ENCODE measurements around the gene PHF3.

PHF3 gene, protein sequence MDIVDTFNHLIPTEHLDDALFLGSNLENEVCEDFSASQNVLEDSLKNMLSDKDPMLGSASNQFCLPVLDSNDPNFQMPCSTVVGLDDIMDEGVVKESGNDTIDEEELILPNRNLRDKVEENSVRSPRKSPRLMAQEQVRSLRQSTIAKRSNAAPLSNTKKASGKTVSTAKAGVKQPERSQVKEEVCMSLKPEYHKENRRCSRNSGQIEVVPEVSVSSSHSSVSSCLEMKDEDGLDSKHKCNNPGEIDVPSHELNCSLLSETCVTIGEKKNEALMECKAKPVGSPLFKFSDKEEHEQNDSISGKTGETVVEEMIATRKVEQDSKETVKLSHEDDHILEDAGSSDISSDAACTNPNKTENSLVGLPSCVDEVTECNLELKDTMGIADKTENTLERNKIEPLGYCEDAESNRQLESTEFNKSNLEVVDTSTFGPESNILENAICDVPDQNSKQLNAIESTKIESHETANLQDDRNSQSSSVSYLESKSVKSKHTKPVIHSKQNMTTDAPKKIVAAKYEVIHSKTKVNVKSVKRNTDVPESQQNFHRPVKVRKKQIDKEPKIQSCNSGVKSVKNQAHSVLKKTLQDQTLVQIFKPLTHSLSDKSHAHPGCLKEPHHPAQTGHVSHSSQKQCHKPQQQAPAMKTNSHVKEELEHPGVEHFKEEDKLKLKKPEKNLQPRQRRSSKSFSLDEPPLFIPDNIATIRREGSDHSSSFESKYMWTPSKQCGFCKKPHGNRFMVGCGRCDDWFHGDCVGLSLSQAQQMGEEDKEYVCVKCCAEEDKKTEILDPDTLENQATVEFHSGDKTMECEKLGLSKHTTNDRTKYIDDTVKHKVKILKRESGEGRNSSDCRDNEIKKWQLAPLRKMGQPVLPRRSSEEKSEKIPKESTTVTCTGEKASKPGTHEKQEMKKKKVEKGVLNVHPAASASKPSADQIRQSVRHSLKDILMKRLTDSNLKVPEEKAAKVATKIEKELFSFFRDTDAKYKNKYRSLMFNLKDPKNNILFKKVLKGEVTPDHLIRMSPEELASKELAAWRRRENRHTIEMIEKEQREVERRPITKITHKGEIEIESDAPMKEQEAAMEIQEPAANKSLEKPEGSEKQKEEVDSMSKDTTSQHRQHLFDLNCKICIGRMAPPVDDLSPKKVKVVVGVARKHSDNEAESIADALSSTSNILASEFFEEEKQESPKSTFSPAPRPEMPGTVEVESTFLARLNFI (N-terminal part only)
- total RNA-seq = 168 to 516 (median 337) reads per million in 9 experiments

DNA sequence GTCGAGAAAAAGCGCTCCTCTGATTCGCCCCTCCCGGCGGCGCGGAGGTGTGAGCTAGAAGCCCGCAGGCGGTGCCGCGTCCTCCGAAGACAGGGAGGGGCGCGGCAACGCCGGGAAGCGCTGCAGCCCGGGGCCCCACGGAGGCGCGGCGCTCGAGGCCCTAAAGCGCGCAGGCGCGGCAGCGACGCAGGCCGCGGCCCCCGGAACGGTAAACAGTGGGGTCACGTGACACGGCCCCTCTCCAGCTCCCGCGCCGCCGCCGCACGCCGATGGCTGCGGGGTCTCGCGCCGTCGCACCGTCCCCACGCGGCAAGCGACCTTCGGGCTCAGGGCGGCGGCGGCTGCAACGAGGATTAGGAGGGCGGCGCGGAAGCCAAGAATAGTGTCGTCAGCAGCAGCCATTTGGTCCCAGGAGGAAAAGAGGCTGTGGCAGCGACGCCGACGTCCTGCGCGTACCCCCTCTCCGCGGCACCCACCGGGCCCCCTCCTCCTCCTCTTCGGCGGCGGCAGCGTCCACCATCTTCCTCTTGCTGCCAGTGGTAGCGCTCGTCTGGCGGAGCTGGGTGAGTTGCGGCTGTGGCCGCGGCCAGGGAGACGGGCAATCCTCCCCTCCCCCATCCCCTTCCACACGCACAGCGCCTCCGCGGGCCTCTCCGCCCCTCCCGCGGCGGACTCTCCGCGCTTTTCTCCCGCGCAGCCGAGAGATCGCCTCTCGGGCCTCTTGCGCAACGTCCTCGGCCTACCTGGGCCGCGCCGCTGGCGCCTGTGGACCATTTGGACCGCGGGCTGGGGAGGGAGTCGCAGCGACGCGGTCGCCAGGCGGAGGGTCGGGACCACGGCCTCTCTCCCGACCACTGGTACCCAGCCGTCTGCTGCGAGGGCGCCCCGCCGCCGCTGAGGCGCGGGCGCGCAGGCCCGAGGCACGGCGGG lies at the start of gene PHF3:
Gene PHF3, plus strand, starts transcription at position 215 of the 930 bp plus-strand sequence. CDS start 10,750 bp downstream, outside the sequence.
- no peaks in the 10 kb centered on the region for H3K9me3 Mint-ChIP-seq
- H3K4me1 Mint-ChIP-seq (ENCODE audit: low read depth in 2 of 2) = peaks cover 26 to 43% of the 10 kb centered on the region in 2 donors
- H3K27ac Mint-ChIP-seq = peak within 1 kb of the TSS; percentile 99 to 100
- peaks cover 0 to 5% of the 10 kb centered on the region in 2 donors for H3K27me3 Mint-ChIP-seq
- ATAC-seq (replicated peaks) (peak; percentile 86), DNase-seq (peak; percentile 84 to 88 (median 86))
- H3K36me3 Mint-ChIP-seq (ENCODE audit: insufficient read depth) = peaks cover 20% of the 10 kb centered on the region
- peak within 1 kb of the TSS; percentile 98 to 99 for H3K4me3 Mint-ChIP-seq

DNA sequence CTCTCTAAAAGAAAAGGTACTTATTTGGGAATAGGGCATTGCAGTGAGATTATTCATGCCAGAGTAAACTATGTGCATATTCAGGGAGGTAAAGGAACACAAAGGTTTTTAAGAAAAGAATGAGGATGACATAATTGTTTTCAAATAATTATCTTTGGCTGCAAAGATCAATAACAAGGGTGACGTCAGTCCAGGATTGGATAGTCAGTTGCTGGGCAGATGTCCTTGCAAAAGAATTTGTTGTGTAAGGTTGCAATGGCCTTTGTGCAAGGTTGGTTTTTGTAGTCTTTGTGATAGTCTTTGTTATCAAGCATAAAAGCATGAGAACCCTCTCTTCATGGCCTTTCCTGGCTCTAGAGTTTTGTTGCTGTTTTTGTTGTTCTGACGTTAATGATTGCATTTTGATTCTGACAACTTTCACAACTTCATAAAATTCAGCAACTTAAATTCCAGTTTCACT lies 45.6 kb upstream of the PHF3 start:
- Mint-ChIP-seq H3K27ac (no peak overlapping the region), H3K9me3 (no peaks in the 10 kb centered on the region), H3K36me3 (ENCODE audit: insufficient read depth) (peaks cover 14% of the 10 kb centered on the region), H3K4me1 (ENCODE audit: low read depth in 2 of 2) (no peaks in the 10 kb centered on the region), H3K27me3 (peaks cover 10 to 12% of the 10 kb centered on the region in 2 donors), H3K4me3 (no peak overlapping the region)
- DNase-seq = no peak
- no peak for ATAC-seq (replicated peaks)

- H3K27ac Mint-ChIP-seq = no peak overlapping the region
Observed at GRCh38 chr6:63592886-63593285, 42.7 kb upstream of the PHF3 start.

GRCh38 chr6:63597141-63598048 lies 38.2 kb upstream of the PHF3 start:
- Mint-ChIP-seq H3K27me3 (peaks cover 5 to 10% of the 10 kb centered on the region in 2 donors), H3K4me1 (ENCODE audit: low read depth in 2 of 2) (peaks cover 8 to 17% of the 10 kb centered on the region in 2 donors), H3K36me3 (ENCODE audit: insufficient read depth) (peaks cover 2% of the 10 kb centered on the region), H3K27ac (no peak overlapping the region), H3K4me3 (peak overlapping the region; percentile 78 to 79), H3K9me3 (no peaks in the 10 kb centered on the region)
- DNase-seq (no peak), ATAC-seq (replicated peaks) (no peak)

More at GRCh38 chr6:63592886-63593285, 42.7 kb upstream of the PHF3 start:
- DNase-seq = no peak
- Mint-ChIP-seq H3K27me3 (peaks cover 4 to 10% of the 10 kb centered on the region in 2 donors), H3K9me3 (no peaks in the 10 kb centered on the region), H3K4me1 (ENCODE audit: low read depth in 2 of 2) (peaks cover 2% of the 10 kb centered on the region in 2 donors), H3K36me3 (ENCODE audit: insufficient read depth) (peaks cover 3% of the 10 kb centered on the region), H3K4me3 (no peak overlapping the region)
- ATAC-seq (replicated peaks) = no peak

- peaks cover 5 to 10% of the 10 kb centered on the region in 2 donors for H3K27me3 Mint-ChIP-seq
- H3K4me1 Mint-ChIP-seq (ENCODE audit: low read depth in 2 of 2) = peaks cover 8 to 17% of the 10 kb centered on the region in 2 donors
- H3K9me3 Mint-ChIP-seq = no peaks in the 10 kb centered on the region
- H3K36me3 Mint-ChIP-seq (ENCODE audit: insufficient read depth) = peaks cover 2% of the 10 kb centered on the region
- H3K27ac Mint-ChIP-seq = no peak overlapping the region
- peak overlapping the region; percentile 78 to 79 for H3K4me3 Mint-ChIP-seq
- peak; percentile 100 for ATAC-seq (replicated peaks)
- DNase-seq = peak; percentile 63 to 71 (median 70)
Observed at GRCh38 chr6:63598049-63599036, 37.3 kb upstream of the PHF3 start.

DNA sequence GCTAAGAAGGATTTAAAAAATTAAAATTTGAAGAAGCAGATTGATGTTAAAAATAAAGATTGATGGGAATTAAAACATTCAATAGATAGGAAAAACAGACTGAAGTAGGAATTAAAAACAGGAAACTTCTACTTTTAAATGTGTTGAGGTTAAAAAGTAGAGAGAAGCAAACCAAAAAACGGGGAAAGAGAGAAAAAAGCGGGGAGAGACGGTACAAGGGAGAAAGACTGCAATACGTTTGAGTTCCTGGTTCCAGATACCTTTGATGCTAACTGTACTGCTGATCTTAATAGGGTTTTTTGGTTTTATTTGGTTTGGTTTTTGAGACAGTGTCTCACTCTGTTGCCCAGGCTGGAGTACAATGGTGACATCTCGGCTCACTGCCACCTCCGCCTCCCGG lies 36.4 kb upstream of the PHF3 start:
- ATAC-seq (replicated peaks) (no peak), DNase-seq (no peak)
- Mint-ChIP-seq H3K27me3 (peaks cover 5 to 7% of the 10 kb centered on the region in 2 donors), H3K4me3 (no peak overlapping the region), H3K27ac (no peak overlapping the region), H3K9me3 (no peaks in the 10 kb centered on the region), H3K36me3 (ENCODE audit: insufficient read depth) (peaks cover 2% of the 10 kb centered on the region), H3K4me1 (ENCODE audit: low read depth in 2 of 2) (peaks cover 8 to 17% of the 10 kb centered on the region in 2 donors)

GRCh38 chr6:63600136-63600535 lies 35.5 kb upstream of the PHF3 start:
- H3K4me3 Mint-ChIP-seq = no peak overlapping the region
- DNase-seq (no peak), ATAC-seq (replicated peaks) (no peak)

DNA sequence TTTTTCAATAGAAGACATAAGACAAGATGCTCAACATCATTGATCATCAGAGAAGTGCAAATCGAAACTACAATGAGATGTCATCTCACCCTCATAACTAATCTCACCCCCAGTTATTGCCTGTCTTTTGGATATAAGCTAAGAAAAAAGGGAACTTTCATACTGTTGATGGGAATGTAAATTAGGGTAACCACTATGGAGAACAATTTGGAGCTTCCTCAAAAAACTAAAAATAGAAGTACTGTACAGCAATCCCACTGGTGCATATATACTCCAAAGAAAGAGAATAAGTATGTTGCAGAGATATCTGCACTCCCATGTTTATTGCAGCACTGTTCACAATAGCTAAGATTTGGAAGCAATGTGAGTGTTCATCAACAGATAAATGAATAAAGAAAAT lies 26.4 kb upstream of the PHF3 start:
- no peaks in the 10 kb centered on the region for H3K4me1 Mint-ChIP-seq (ENCODE audit: low read depth in 2 of 2)
- no peaks in the 10 kb centered on the region for H3K36me3 Mint-ChIP-seq (ENCODE audit: insufficient read depth)
- peaks cover 6 to 12% of the 10 kb centered on the region in 2 donors for H3K27me3 Mint-ChIP-seq
- H3K9me3 Mint-ChIP-seq = no peaks in the 10 kb centered on the region
- no peak for ATAC-seq (replicated peaks)
- DNase-seq = no peak
- H3K4me3 Mint-ChIP-seq = no peak overlapping the region
- no peak overlapping the region for H3K27ac Mint-ChIP-seq

More at GRCh38 chr6:63600136-63600535, 35.5 kb upstream of the PHF3 start:
- peaks cover 0 to 12% of the 10 kb centered on the region in 2 donors for H3K27me3 Mint-ChIP-seq
- H3K4me1 Mint-ChIP-seq (ENCODE audit: low read depth in 2 of 2) = peaks cover 8 to 17% of the 10 kb centered on the region in 2 donors
- no peak overlapping the region for H3K27ac Mint-ChIP-seq
- H3K36me3 Mint-ChIP-seq (ENCODE audit: insufficient read depth) = peaks cover 2% of the 10 kb centered on the region
- H3K9me3 Mint-ChIP-seq = no peaks in the 10 kb centered on the region

- Mint-ChIP-seq H3K4me3 (no peak overlapping the region), H3K27me3 (peaks cover 4 to 7% of the 10 kb centered on the region in 2 donors), H3K27ac (no peak overlapping the region), H3K4me1 (ENCODE audit: low read depth in 2 of 2) (no peaks in the 10 kb centered on the region), H3K36me3 (ENCODE audit: insufficient read depth) (no peaks in the 10 kb centered on the region), H3K9me3 (no peaks in the 10 kb centered on the region)
- ATAC-seq (replicated peaks) (no peak), DNase-seq (no peak)
Observed at GRCh38 chr6:63610944-63611343, 24.7 kb upstream of the PHF3 start.

DNA sequence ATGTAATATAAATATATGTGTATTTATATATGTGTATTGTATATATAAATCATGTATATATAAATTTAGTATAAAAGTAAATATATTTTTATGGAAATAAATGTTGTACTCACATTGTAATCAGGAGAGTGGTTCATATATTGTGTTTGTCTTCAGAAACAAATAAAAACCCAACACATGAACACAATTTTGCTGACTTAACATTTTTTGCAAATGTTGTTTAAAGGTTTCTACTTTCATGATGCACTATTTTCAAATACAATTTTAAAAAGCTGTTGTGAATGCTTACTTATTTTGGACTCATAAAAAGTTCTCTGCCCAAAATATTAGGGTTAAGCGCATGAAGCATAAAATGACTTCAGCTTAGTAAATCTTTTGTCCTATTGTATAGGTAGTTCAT lies 24.0 kb upstream of the PHF3 start:
- no peak for ATAC-seq (replicated peaks)
- DNase-seq = no peak
- Mint-ChIP-seq H3K4me1 (ENCODE audit: low read depth in 2 of 2) (no peaks in the 10 kb centered on the region), H3K9me3 (no peaks in the 10 kb centered on the region), H3K27me3 (peaks cover 10 to 13% of the 10 kb centered on the region in 2 donors), H3K4me3 (no peak overlapping the region), H3K36me3 (ENCODE audit: insufficient read depth) (no peaks in the 10 kb centered on the region), H3K27ac (no peak overlapping the region)
